Fibroblast of skin of right quadriceps (primary cell): ENCODE measurements around the gene SAMD3.
A peak's percentile ranks its signal among the peaks of the same experiment; 100 is the strongest.
"Not testable (repeated sequence)": the region's sequence is repeated elsewhere in the genome, so short reads cannot be mapped to it uniquely, and the experiment has no call there.

Experiments
- DNase-seq: peaks from one replicate; pipeline ENCODE4 v3.0.0-alpha.2; 2013

SAMD3 gene, protein sequence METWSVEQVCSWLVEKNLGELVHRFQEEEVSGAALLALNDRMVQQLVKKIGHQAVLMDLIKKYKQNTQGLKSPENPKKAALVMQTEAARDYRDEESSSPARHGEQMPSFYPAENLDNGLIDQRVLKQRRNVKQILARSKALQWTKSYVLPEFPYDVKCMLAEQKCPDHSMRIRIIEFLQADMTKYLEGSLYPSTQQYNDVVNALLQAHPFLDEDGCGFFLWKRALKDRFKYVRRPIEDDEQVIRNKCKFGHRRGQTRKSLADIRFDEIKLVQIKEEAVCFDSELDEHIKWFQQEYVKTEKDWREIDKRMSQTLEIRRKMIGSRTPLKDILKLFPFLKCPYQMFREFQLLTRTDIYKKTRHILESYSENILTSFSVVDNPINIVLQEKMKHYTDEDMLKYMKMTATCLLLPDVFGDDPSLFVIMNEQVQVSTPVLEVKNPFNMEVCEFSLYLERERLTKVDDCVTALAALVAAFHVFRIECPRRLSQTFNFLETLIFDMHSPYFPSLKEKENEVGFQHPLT

DNA sequence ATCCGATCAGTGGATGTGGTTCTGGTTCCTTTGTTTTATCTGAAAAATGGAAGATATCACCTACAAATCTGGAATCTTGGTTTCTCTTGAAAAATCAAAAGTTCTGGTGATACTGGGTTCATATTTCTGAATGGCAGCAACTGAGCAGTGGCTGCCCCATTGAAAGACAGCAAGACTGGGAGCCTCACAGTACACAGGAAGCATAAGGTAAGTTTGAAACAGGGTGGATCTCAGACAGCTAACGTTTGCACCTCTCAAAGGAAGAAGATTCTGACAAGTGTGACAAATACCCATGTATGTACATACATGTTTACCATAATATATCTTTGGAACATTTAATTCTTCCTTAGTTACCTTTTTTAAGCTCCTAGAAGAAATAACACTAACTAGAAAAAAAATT, at the start of gene SAMD3:
SAMD3 (minus strand) TSS at position 177 of the 400 bp plus-strand sequence. CDS start 7,678 bp downstream, outside the sequence.
- no peak for DNase-seq

DNA sequence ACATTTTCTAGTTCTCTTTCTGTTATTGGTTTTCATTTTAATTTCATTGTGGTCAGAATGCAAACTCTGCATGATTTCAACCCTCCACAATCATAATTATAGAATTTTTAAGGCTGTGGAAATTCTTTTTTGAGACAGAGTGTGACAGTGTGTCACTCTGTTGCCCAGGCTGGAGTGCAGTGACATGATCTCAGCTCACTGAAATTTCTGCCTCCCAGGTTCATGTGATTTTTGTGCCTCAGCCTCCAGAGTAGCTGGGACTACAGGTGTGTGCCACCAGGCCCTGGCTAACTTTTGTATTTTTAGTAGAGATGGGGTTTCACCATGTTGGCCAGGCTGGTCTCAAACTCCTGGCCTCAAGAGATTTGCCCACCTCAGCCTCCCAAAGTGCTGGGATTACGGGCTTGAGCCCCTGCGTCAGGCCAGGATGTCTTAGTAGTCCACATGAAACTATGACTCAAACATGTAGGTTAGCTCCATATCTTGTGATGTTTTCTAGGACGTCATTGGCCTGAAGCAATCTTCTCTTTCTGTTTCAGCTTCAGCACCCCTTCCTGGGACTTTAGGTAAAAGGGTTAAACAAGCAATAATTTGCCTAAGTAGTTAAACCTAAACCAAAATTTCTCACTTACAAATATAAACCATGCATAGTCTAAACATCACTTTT, 47.4 kb upstream of the SAMD3 start:
- no peak for DNase-seq

DNA sequence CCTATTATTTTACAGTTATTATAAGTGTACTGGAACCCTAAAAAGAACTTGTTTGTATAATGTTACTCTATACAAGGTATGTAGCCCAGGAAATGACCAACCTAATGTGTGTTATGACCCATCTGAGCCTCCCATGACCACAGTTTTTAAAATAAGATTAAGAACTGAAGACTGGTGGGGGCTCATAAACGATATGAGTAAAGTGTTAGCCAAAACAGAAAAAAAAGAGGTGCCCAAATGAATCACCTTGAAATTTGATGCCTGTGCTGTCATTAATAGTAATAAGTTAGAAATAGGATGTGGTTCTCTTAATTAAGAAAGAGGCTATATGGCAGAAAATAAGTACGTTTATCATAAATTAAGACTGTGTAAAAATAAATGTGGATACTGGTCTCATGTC, 42.8 kb upstream of the SAMD3 start:
- DNase-seq: not testable (repeated sequence)

DNA sequence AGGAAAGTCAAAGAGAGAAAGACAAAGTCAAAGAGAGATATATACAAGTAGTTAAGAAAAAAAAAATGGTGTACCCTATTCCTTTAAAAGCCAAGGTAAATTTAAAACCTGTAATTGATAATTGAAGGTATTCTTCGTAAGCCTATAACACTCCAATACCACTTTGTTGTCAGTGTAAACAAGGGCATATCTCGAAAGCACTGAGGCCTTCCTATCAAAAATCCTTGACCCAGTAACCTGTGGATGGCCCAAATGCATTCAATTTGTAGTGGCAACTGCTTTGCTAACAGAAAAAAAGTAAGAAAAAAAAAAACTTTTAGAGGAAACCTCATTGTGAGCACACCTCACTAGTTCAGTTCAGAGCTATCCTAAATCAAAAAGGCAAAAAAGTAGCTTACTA, 39.3 kb upstream of the SAMD3 start:
- no peak for DNase-seq

DNA sequence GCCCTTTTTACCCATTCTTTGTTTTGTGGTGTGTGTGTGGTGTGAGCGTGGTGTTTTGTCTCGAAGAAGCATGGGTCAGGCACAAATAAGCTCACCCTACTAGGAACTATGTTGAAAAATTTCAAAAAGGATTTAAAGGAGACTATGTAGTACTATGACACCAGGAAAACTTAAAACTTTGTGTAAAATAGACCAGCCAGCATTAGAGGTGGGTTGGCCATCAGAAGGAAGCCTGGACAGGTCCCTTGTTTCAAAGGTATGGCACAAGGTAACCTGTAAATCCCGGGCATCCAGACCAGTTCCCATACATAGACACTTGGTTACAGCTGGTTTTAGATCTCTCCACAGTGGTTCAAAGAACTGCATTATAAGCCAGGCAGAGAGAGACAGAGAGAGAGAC, 38.8 kb upstream of the SAMD3 start:
- DNase-seq: not testable (repeated sequence)

DNA sequence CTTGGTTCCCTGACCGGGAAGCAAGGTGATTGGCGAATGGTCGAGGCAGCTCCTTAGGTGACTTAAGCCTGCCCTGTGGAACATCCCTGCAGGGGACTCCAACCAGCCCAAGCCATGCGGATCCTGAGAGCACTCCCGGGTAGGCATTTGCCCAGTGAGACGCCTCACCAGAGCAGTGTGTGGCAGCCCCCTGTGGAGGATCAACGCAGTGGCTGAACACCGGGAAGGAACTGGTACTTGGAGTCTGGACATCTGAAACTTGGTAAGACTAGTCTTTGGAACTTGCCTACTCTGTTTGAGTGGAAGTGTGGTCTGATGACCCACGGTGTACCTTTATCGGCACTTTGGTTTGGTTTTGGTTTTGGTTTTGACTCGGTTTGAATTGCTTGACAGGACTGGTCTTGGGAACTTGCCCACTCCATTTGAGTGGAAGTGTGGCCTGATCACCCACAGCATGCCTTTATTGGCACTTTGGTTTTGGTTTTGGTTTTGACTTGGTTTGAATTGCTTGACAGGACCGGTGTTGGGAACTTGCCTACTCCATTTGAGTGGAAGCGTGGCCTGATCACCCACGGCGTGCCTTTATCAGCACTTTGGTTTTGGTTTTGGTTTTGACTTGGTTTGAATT, 38.0 kb upstream of the SAMD3 start:
- not testable (repeated sequence) for DNase-seq

DNA sequence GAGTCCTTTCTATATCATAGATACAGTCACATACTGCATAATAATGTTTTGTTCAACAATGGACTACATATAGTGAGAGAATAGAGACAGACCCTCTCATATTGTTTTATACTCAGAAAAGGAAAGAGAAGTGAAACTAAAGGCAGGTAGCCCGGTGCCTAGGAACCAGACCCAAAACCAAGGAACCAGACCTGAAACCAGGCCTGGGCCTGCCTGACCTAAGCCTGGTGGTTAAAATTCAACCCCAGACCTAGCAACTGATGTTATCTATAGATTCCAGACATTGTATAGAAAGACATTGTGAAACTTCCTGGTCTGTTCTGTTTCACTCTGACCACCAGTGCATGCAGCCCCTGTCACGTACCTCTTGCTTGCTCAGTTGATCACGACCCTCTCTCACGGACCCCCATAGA, 37.3 kb upstream of the SAMD3 start:
- DNase-seq: not testable (repeated sequence)

DNA sequence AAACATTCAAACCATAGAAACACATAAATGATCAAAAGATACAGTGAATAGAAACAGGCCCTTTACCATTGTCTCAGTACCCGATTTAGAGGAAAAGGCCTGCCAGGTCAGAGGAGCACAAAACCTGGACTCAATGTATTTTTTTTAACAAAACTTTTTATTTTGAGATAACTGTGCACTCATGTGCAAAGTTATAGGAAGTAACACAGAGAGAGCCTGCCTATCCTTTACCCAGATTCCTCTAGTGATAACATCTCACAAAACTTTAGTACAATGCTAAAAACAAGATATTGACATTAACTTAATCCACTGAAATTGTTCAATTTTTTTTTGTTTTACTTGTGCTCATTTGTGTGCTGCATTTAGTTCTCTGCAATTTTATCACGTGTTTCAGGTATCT, 36.8 kb upstream of the SAMD3 start:
- no peak for DNase-seq

DNA sequence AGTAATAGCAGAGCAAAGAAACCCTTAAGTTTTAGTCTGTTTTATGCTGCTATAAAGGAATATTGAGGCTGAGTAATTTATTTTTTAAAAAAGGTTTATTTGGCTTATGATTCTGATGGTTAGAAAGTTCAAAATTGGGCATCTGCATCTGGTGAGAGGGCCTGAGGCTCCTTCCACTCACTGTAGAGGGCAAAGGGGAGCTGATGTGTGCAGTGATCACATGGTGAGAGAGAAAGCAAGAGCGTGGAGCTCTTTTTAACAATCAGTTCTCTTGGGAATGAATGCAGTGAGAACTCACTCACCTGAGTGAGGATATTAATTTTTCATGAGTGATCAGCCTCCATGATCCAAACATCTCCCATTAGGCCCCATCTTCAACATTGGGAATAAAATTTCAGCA, 36.4 kb upstream of the SAMD3 start:
- DNase-seq: no peak

DNA sequence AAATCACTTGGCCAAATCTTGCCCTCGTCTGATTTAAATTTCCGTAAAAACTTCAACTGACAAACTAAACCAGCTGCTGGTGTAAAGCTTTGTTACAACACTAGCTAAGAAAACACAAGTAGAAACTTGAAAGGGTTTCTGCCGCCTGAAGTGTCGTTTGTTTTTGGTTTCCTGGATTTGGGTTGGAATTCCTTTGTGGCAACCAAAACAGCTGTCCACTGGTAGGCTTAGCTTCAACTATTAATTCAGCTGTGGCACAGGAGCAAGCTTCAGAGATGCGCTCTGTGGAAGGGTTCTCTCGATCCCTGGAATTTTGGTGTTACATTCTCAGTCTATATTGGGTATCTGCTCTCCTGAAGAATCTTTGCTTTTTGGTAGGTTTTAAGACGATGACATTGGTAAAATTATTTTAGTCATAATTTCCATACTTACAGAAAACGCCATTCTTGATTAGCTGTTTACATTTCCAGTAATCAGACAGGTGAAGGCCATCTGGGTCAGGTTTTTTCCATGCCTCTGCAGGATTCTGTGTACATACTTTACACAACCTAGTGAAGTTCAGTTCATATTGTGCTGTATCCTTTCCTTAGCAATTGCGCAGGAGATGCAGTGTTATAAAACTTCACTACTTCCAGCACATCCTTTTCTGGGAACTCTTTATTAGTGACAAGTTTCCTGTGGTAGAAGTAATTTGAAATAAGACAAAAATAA, 29.9 kb upstream of the SAMD3 start:
- no peak for DNase-seq

DNA sequence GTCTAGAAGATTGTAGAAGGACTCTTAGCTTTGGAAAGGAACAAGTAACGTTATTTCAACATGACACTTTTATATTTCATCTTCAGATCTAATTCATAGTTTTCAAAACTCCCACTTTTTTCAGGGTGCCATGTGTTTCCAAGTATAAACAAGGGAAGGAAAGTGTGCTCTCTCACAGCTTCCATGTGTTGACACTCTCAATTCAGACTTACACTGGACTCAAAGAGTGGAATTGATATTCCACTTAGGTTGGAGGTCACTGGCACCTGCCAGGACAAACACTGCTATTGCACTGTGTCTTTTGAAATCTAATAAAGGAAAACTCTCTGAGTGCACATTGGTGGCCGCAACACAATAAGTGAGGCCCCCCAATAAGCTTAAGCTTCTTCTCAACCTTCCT, 22.5 kb upstream of the SAMD3 start:
- no peak for DNase-seq

DNA sequence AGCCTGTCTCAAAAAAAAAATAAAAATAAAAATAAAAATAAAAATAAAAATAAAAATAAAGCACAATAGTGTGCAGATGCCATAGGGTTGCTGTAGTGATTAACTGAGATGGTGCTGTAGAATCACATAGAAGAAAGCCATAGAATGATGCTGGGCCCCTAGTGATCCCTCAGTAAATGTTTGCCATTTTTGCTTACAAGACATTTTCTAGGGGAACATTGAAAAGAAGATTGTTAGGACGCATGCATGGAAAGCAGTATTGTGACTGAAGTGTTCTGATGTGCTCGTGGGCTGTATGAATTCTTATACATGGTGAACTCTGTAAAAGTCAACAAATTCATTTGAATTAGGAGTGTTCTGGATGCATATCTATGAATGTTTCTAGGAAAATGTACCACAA, 22.0 kb upstream of the SAMD3 start:
- no peak for DNase-seq

DNA sequence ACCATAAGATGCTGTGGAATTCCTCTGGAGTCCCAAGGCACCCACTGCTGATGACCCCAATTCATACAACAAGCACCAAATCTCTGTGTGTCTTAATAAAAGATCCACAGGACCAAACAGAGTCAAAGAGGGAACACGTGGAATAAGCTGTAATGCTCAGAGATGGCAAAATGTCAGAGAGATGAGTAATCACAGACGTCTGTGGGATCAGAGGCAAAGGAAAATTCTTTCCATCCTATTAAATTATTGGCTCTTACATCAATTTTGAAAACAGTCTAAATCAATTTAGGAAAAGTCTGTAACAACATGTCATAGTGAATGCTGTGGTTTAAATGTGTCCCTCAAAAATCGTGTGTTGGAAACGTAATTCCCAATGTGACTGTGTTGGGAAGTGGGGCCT, 17.5 kb upstream of the SAMD3 start:
- peak; percentile 89 for DNase-seq

DNA sequence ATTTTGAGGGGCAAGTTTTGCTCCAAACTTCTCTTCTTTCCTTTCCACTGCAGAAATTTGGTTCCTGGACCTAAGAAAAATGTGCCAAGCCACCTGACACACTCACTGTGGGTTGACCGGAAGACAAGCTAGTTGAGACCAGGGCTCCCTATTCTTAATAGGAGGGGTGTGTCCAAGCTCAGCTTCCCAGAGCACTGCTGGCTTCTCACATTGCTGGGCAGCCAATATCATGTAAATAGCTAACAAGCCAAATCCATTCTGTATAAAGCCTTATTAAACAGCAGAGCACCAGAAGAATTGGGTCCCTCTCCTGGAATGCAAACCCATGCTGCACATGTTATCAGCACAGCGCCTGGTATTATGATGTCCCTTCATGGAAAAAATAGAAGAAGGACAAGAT, 17.0 kb upstream of the SAMD3 start:
- DNase-seq: no peak

DNA sequence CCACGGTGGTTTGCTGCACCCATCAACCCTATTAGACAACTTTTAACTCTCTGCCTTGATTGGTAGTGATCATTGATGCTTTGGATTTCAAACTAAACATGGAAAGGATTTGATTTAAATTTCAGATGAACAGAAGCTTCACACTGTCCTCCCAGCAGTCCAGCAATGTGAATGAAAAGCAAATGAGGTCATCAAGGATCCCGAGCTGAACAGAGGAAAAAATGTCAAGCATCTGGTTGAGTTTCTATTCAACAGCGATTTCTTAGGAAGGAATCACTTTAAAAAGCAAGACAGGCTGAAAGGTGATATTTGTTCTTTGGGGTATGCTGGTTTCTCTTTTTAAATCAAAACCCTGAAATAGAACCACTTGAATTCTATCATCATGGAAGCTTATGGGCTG, 10.6 kb upstream of the SAMD3 start:
- DNase-seq: peak; percentile 43

DNA sequence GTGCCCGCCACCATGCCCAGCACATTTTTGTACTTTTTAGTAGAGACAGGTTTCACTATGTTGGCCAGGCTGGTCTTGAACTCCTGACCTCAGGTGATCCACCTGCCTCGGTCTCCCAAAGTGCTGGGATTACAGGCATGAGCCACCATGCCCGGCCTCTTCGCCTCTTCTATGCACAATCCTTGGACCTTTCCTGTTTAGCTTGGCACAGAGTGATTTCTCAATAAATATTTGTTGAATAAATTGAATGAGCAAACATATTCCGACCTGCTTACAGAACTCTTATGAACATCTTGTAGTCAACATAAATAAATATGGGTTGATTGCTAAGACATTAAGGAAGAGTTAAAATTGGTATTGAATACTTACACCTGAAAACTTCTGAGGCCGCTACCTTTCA, 7.8 kb upstream of the SAMD3 start:
- not testable (repeated sequence) for DNase-seq

DNA sequence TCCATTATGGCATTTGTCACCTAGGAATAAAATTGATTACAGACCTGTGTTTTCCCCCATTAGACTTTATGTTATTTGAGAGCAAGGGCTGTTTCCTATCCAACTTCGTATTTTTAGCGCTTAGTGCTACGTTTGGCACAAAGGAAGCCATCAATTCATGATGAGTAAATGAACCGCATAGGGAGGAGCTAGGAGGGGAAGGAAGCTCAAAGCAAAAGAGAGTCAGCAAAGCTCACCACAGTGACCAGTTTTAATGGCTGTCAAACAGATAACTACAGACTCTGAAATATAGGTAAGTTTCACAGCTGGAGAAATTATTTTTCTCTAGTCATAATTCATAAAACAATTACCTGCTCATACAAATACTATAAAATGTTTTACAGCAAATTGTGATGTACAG, 6.9 kb upstream of the SAMD3 start:
- DNase-seq: no peak

DNA sequence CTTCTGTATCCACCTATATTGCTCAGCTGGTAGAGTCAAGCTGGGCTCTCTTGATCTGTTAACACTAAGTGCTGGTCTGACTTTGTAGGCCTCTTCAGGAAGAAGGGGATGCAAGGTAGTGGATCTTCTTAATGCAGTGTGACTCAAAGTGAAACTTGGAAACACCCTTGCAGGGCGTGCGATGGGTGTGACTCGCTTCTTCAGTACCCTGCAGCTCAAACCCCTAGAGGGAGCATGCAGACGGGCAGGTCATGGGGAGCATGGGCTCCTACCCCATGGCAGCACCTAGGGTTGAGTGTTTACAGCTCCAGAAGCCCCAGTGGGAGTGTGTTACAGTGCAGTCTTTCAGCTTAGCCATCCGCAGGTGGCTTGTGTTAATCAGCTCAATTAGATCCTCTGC, 757 bp upstream of the SAMD3 start:
- DNase-seq: no peak

DNA sequence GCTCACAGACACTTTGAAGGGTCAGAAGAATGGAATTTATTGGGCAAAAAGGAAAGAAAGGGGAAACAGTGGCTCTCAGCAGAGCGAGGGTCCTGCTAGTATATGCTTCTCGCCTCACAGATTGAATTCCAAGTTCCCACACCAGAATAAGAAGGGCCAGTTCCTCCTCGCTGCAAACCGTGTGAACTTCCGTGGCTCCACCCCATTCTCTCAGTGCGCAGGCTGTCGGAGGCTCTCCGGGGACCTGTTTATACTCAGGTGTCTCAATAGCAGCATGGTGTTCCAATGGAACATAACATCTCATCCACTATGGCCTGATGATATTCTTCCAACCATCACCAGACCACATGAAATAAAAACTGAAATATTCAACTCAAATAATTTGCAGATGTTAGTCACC, 4.6 kb downstream of the SAMD3 start:
- no peak for DNase-seq

DNA sequence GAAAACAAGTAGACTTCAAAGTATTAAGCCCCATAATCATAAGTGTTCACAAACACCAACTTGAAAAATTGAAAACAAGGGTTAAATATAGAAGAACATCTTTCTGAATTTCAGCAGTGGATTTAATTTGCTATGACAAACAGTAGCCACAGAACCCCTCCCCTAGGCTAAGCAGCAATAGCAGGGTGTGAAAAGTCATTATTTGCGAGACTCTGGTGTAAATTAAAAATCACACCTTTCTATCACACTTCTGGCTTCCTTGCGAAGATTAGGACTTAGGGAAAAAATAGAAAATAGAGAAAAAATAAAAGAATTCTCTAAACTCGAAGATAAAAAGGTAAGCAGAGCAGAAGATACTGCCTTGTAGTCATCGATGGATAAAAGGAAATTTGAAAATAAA, 6.1 kb downstream of the SAMD3 start:
- DNase-seq: no peak

DNA sequence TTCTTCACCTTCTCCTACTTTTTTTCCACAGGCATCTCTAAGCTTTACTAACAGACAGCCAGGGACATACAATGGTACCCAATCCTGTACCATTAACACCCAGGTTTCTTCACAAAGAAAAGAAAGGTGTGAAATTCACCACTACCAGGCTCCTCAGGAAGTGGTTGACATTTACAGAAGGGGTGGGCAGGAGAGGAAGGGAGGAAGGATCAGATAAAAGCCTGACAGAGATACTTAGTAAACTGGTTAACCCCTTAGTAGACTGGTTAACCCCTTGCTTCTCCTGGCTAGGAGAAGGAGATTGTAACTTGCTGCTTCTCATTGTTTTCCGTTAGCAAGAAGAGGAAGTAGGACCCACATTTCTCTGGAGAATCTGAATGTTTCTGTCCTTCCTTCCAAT, 7.2 kb downstream of the SAMD3 start:
- no peak for DNase-seq

DNA sequence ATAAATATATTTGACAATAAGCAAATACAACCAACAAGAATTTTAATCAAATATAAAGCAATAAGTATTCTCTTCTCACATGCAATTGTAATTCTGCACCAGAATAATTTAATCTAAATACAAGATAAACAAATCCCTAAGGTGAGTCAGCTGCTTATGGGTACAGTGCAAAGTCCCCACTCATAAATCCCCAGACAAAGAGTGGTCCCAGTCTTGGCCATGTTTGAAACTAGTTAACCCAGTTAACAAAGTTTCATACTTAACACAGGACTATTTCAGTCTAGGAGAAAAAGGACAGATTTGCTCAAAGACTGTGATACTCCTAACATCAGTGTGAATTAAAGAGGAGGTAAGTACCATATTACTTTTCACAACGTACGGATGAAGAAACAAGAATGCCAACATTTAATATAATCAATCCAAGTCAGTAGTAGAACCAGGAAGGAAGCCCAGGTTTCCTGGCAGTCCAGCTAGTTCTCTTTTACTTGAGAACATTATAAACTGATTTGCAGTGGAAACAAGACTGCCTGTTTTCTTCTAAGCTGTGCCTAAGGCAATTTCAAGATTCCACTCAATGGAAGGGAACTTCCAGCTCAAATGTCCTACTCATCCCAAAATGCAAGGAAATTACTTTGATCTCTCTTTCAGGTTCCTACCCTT, 10.4 kb downstream of the SAMD3 start:
- no peak for DNase-seq

DNA sequence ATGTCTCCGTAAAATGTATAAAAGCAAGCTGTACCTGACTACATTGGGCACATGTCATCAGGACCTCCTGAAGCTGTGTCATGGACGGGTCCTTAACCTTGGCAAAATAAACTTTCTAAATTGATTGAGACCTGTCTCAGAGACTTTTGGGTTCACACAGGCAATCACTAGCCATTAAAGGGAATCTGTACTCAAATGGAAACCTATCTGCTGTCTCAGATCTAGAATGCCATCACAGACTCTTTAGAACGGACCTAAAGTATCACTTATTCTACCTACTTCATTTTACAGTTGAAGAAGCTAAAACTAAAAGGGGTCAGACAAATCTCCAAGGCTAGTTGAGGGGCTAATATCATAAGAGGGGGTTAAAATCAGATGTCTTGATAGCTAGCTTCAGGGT, 11.1 kb downstream of the SAMD3 start:
- no peak for DNase-seq
